K562 (cell line): ENCODE measurements around the gene CASP2. TPM values are rescaled to one million over a fixed set of nuclear protein-coding genes. Genes with fewer than 3 reads are reported as not detected.

Experiments
- ARNT ChIP-seq, 2 experiments: fragments of 450-650 bp; IDR thresholded peaks; 2 replicates each; pipeline ENCODE4 v1.6.1; 2016; ENCODE audit warnings: mild to moderate bottlenecking in 1 of 2
- CCAR2 ChIP-seq: fragments of 200-400 bp; formaldehyde crosslinking; IDR thresholded peaks from 2 replicates; pipeline ENCODE4 v1.6.1; 2017; ENCODE audit warnings: mild to moderate bottlenecking, low read depth, low read length
- DIDO1 ChIP-seq: fragments of 450-650 bp; IDR thresholded peaks from 2 replicates; pipeline ENCODE4 v1.6.1; 2016; ENCODE audit warnings: low read depth, missing biosample characterization, missing genetic modification characterization
- ELF1 ChIP-seq: fragments of 200-800 bp; sonication (Bioruptor generic); IDR thresholded peaks from 2 replicates; pipeline ENCODE4 v1.6.1; 2016; ENCODE audit warnings: missing genetic modification characterization, missing compliant biosample characterization
- EWSR1 ChIP-seq: fragments of 450-650 bp; IDR thresholded peaks from 2 replicates; pipeline ENCODE4 v1.6.1; 2018; ENCODE audit warnings: borderline replicate concordance, mild to moderate bottlenecking, low read depth, moderate library complexity; ENCODE audit not compliant: partially characterized antibody
- JUND ChIP-seq, 2 experiments: IDR thresholded peaks; 2 replicates in 1 of 2; 3 replicates in 1 of 2; pipeline ENCODE4 v1.6.1; 2011; ENCODE audit warnings: borderline replicate concordance in 2 of 2, low read depth in 2 of 2, low read length in 2 of 2, improper control_type of control experiment in 1 of 2, missing biosample characterization in 1 of 2, missing genetic modification characterization in 1 of 2, missing genetic modification reagents in 1 of 2
- KAT2B ChIP-seq: IDR thresholded peaks from one replicate; pipeline ENCODE4 v1.6.1; 2012; ENCODE audit warnings: low read depth, mild to moderate bottlenecking, control low read depth, inconsistent platforms, low read length, moderate library complexity
- LARP7 ChIP-seq: fragments of 450-650 bp; IDR thresholded peaks from 2 replicates; pipeline ENCODE4 v1.6.1; 2016
- NBN ChIP-seq: fragments of 450-650 bp; IDR thresholded peaks from 2 replicates; pipeline ENCODE4 v1.6.1; 2016; ENCODE audit warnings: low read depth, mild to moderate bottlenecking
- SMARCC2 ChIP-seq: fragments of 450-650 bp; IDR thresholded peaks from 2 replicates; pipeline ENCODE4 v1.6.1; 2017; ENCODE audit warnings: antibody characterized with exemption, moderate library complexity, mild to moderate bottlenecking, low read depth
- THRAP3 ChIP-seq: fragments of 450-650 bp; IDR thresholded peaks from 2 replicates; pipeline ENCODE4 v1.6.1; 2016; ENCODE audit warnings: mild to moderate bottlenecking, inconsistent platforms, borderline replicate concordance
- XRCC3 ChIP-seq: fragments of 450-650 bp; IDR thresholded peaks from 2 replicates; pipeline ENCODE4 v1.6.1; 2017; ENCODE audit warnings: mild to moderate bottlenecking, moderate library complexity
- ZNF699 ChIP-seq: fragments of 250-450 bp; sonication (Bioruptor Pico); IDR thresholded peaks from 2 replicates; pipeline ENCODE4 v1.8.0; 2021; ENCODE audit warnings: mild to moderate bottlenecking, moderate library complexity; ENCODE audit not compliant: insufficient replicate concordance
- polyA plus RNA-seq, 8 experiments: library from polyadenylated mRNA; depleted of rRNA in 4 of 8; stranded (reverse) in 5 of 8; unstranded in 3 of 8; fragments of >200 nt; fragmentation: Nextera tagmentation in 2 of 8; fragmentation: Illumina TruSeq in 1 of 8; extraction: Ambion mirVana in 2 of 8; extraction: Trizol in 1 of 8; gene quantifications; 2 replicates each; pipeline versions ENCODE4 v1.2.1 to v1.2.3, GENCODE V29; 2011 to 2014; ENCODE audit warnings: inconsistent platforms in 1 of 8, missing spikeins in 1 of 8
- total RNA-seq, 7 experiments: library from RNA; depleted of rRNA in 6 of 7; stranded (reverse); fragments of >200 nt in 6 of 7; fragmentation: Illumina TruSeq in 2 of 7; extraction: Trizol in 2 of 7; gene quantifications; 2 replicates each; pipeline versions ENCODE4 v1.2.1 to v1.2.3, GENCODE V29; 2011 to 2021; ENCODE audit warnings: low replicate concordance in 1 of 7
- TF ChIP-seq, protein P1 (sequence below): fragments of 450-650 bp; IDR thresholded peaks from 2 replicates; pipeline ENCODE4 v1.6.1; 2016; ENCODE audit warnings: low read depth, mild to moderate bottlenecking, moderate library complexity
- TF ChIP-seq, protein P2 (sequence below), 2 experiments: fragments of 250-450 bp in 1 of 2; fragments of 450-650 bp in 1 of 2; sonication (Bioruptor Pico) in 1 of 2; IDR thresholded peaks; 2 replicates each; pipeline versions ENCODE4 v1.6.1 to v1.8.0; 2016 to 2021; ENCODE audit warnings: mild to moderate bottlenecking in 2 of 2, moderate library complexity in 2 of 2, missing compliant biosample characterization in 1 of 2, missing genetic modification characterization in 1 of 2
- TF ChIP-seq, protein P3 (sequence below), 2 experiments: fragments of 450-650 bp in 1 of 2; sonication (generic) in 1 of 2; formaldehyde crosslinking in 1 of 2; IDR thresholded peaks in 1 of 2; conservative IDR thresholded peaks in 1 of 2; 2 replicates each; pipeline versions ENCODE4 v1.6.1 to v1.8.1; 2016 to 2023; ENCODE audit warnings: mild to moderate bottlenecking in 2 of 2, moderate library complexity in 2 of 2, inconsistent platforms in 1 of 2, missing genetic modification reagents in 1 of 2
- TF ChIP-seq, protein P4 (sequence below): sonication (generic); formaldehyde crosslinking; IDR thresholded peaks from 2 replicates; pipeline ENCODE4 v1.8.1; 2023; ENCODE audit warnings: mild to moderate bottlenecking, missing genetic modification reagents

CASP2 gene
- total and polyA plus RNA-seq, 9 of the 15 experiments (the other 6 are each of a cell fraction or from before 2014, with no cell fraction given), result 18.8 to 64.9 (median 24.1) TPM

DNA sequence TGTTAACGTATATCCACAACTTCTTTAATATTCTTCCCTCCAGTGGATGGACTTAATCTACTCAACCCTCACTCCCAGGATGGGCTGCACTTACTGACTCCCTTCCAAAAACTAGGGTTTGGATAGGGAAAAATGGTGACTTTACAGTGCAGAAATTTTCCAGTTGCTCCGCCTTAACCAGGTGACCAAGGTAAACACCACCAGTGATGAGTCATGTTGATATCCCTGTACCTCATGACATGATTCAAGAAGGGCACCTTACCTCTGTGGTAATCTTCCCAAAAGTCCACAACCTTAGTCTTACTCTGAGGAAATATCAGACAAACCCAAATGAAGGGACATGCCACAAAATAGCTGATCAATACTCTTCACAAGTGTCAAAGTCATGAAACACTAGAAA, 28.4 kb upstream of the CASP2 start (continued):
- TF ChIP-seq XRCC3, result no peak
- TF ChIP-seq DIDO1, result no peak
- no peak for TF ChIP-seq THRAP3
- no peak for TF ChIP-seq CCAR2
- TF ChIP-seq EWSR1, result no peak
- TF ChIP-seq, protein P1, sequence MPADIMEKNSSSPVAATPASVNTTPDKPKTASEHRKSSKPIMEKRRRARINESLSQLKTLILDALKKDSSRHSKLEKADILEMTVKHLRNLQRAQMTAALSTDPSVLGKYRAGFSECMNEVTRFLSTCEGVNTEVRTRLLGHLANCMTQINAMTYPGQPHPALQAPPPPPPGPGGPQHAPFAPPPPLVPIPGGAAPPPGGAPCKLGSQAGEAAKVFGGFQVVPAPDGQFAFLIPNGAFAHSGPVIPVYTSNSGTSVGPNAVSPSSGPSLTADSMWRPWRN, result no peak
- TF ChIP-seq, protein P2, sequence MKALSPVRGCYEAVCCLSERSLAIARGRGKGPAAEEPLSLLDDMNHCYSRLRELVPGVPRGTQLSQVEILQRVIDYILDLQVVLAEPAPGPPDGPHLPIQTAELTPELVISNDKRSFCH (CRISPR knock-in tag; IDR thresholded peaks at IDR 0.05), result no peak
- TF ChIP-seq, protein P2 (tag; IDR thresholded peaks at IDR 0.05), result no peak
- TF ChIP-seq, protein P3, sequence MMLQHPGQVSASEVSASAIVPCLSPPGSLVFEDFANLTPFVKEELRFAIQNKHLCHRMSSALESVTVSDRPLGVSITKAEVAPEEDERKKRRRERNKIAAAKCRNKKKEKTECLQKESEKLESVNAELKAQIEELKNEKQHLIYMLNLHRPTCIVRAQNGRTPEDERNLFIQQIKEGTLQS (IDR thresholded peaks at IDR 0.05), result peak; percentile 79
- TF ChIP-seq, protein P3 (CRISPR knock-in tag; conservative IDR thresholded peaks at IDR 0.05), result no peak
- no peak for TF ChIP-seq KAT2B
- TF ChIP-seq ZNF699 (CRISPR knock-in tag), result no peak
- TF ChIP-seq SMARCC2, result no peak
- TF ChIP-seq, protein P4, sequence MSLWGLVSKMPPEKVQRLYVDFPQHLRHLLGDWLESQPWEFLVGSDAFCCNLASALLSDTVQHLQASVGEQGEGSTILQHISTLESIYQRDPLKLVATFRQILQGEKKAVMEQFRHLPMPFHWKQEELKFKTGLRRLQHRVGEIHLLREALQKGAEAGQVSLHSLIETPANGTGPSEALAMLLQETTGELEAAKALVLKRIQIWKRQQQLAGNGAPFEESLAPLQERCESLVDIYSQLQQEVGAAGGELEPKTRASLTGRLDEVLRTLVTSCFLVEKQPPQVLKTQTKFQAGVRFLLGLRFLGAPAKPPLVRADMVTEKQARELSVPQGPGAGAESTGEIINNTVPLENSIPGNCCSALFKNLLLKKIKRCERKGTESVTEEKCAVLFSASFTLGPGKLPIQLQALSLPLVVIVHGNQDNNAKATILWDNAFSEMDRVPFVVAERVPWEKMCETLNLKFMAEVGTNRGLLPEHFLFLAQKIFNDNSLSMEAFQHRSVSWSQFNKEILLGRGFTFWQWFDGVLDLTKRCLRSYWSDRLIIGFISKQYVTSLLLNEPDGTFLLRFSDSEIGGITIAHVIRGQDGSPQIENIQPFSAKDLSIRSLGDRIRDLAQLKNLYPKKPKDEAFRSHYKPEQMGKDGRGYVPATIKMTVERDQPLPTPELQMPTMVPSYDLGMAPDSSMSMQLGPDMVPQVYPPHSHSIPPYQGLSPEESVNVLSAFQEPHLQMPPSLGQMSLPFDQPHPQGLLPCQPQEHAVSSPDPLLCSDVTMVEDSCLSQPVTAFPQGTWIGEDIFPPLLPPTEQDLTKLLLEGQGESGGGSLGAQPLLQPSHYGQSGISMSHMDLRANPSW (CRISPR knock-in tag), result no peak
- TF ChIP-seq ELF1, result no peak
- no peak for TF ChIP-seq ARNT (IDR thresholded peaks at IDR 0.05)
- TF ChIP-seq NBN, result no peak
- TF ChIP-seq LARP7, result no peak
- peak; percentile 67; the same call in 1 of the 2 replicates for TF ChIP-seq JUND (IDR thresholded peaks at IDR 0.05; ENCODE audit: borderline replicate concordance, low read depth, low read length)
- TF ChIP-seq JUND (tag; IDR thresholded peaks at IDR 0.05; ENCODE audit: borderline replicate concordance, low read depth, low read length), result peak; percentile 72; the same call in 2 of the 3 replicates
- TF ChIP-seq, all 486 proteins: peak for 11
